HepG2 (cell line): Measurements from ENCODE around the gene HMGN1. TPM values are rescaled to one million over a fixed set of nuclear protein-coding genes. Genes with fewer than 3 reads are reported as not detected.

ENCODE experiments used
- AGO2 ChIP-seq: fragments of 200-400 bp; formaldehyde crosslinking; optimal IDR thresholded peaks from 2 replicates; pipeline ENCODE3; 2017; ENCODE audit warnings: mild to moderate bottlenecking, low read depth, low read length, moderate library complexity
- ATM ChIP-seq: fragments of 450-650 bp; IDR thresholded peaks from 2 replicates; pipeline ENCODE4 v1.7.1; 2017; ENCODE audit warnings: mild to moderate bottlenecking, borderline replicate concordance
- DPF2 ChIP-seq: sonication (generic); formaldehyde crosslinking; IDR thresholded peaks from 2 replicates; pipeline ENCODE4 v1.4.0; 2020; ENCODE audit warnings: mild to moderate bottlenecking, low read depth, missing genetic modification reagents, borderline replicate concordance
- GABPA ChIP-seq, 2 experiments: IDR thresholded peaks; 2 replicates each; pipeline ENCODE4 v1.6.1; 2011 to 2016; ENCODE audit warnings: low read depth in 2 of 2, low read length in 1 of 2, missing biosample characterization in 1 of 2, missing genetic modification characterization in 1 of 2
- HDAC6 ChIP-seq: fragments of 200-600 bp; sonication (generic); IDR thresholded peaks from 2 replicates; pipeline ENCODE4 v1.7.0; 2017; ENCODE audit warnings: mild to moderate bottlenecking, antibody characterized with exemption, low read length, low read depth
- HNRNPLL ChIP-seq: fragments of 200-400 bp; formaldehyde crosslinking; IDR thresholded peaks from 2 replicates; pipeline ENCODE4 v1.6.1; 2017; ENCODE audit warnings: mild to moderate bottlenecking, low read depth, low read length; ENCODE audit not compliant: poor library complexity, severe bottlenecking
- HOXA5 ChIP-seq: sonication (generic); formaldehyde crosslinking; IDR thresholded peaks from 2 replicates; pipeline ENCODE4 v1.4.0; 2020; ENCODE audit warnings: missing genetic modification reagents
- MXD4 ChIP-seq: IDR thresholded peaks from 2 replicates; pipeline ENCODE4 v1.6.1; 2016; ENCODE audit warnings: mild to moderate bottlenecking, missing biosample characterization, missing genetic modification reagents
- NFRKB ChIP-seq: fragments of 450-650 bp; IDR thresholded peaks from 2 replicates; pipeline ENCODE4 v1.6.1; 2017
- POLR2G ChIP-seq: fragments of 200-400 bp; formaldehyde crosslinking; IDR thresholded peaks from 2 replicates; pipeline ENCODE4 v1.6.1; 2018; ENCODE audit warnings: mild to moderate bottlenecking, low read depth, low read length, moderate library complexity
- RAD51 ChIP-seq: fragments of 450-650 bp; IDR thresholded peaks from 2 replicates; pipeline ENCODE4 v1.6.1; 2016; ENCODE audit warnings: borderline replicate concordance
- RFXAP ChIP-seq: sonication (generic); formaldehyde crosslinking; IDR thresholded peaks from 2 replicates; pipeline ENCODE4 v1.4.0; 2020; ENCODE audit warnings: missing genetic modification reagents, borderline replicate concordance
- SETDB1 ChIP-seq: sonication (generic); formaldehyde crosslinking; IDR thresholded peaks from 2 replicates; pipeline ENCODE4 v1.5.1; 2020; ENCODE audit warnings: missing genetic modification reagents, mild to moderate bottlenecking, borderline replicate concordance
- ZFAT ChIP-seq: sonication (generic); formaldehyde crosslinking; conservative IDR thresholded peaks from 2 replicates; pipeline ENCODE4 v1.8.1; 2023; ENCODE audit warnings: missing genetic modification reagents, inconsistent platforms
- ZNF660 ChIP-seq: sonication (generic); formaldehyde crosslinking; IDR thresholded peaks from 2 replicates; pipeline ENCODE4 v1.5.1; 2020; ENCODE audit warnings: mild to moderate bottlenecking, low read depth, missing genetic modification reagents, borderline replicate concordance
- ZNF737 ChIP-seq: sonication (generic); formaldehyde crosslinking; IDR thresholded peaks from 2 replicates; pipeline ENCODE4 v1.5.0; 2020; ENCODE audit warnings: missing genetic modification reagents, mild to moderate bottlenecking, borderline replicate concordance
- ZNF749 ChIP-seq: sonication (generic); formaldehyde crosslinking; IDR thresholded peaks from 2 replicates; pipeline ENCODE4 v1.8.0; 2022; ENCODE audit warnings: mild to moderate bottlenecking, missing genetic modification reagents, moderate library complexity, borderline replicate concordance
- polyA plus RNA-seq, 8 experiments: library from polyadenylated mRNA; depleted of rRNA in 3 of 8; stranded (reverse) in 7 of 8; unstranded in 1 of 8; fragments of >200 nt; fragmentation: Illumina TruSeq in 4 of 8; extraction: Trizol in 4 of 8; gene quantifications; 2 replicates each; pipeline versions ENCODE4 v1.2.1 to v1.2.3, GENCODE V29; 2011 to 2016; ENCODE audit warnings: low read depth in 4 of 8, missing spikeins in 1 of 8, mixed read lengths in 1 of 8; ENCODE audit not compliant: insufficient read depth in 1 of 8
- total RNA-seq, 5 experiments: library from RNA; depleted of rRNA; stranded (reverse); fragments of >200 nt; fragmentation: Illumina TruSeq; extraction: Trizol; gene quantifications; 2 replicates each; pipeline ENCODE4 v1.2.3, GENCODE V29; 2016; ENCODE audit warnings: low read depth in 1 of 5
- TF ChIP-seq, protein P1 (sequence below): sonication (generic); formaldehyde crosslinking; IDR thresholded peaks from 2 replicates; pipeline ENCODE4 v1.4.0; 2020; ENCODE audit warnings: mild to moderate bottlenecking, missing genetic modification reagents, borderline replicate concordance
- TF ChIP-seq, protein P2 (sequence below): sonication (generic); formaldehyde crosslinking; IDR thresholded peaks from 2 replicates; pipeline ENCODE4 v1.4.0; 2020; ENCODE audit warnings: low read depth, mild to moderate bottlenecking, missing genetic modification reagents
- TF ChIP-seq, protein P3 (sequence below): sonication (generic); formaldehyde crosslinking; IDR thresholded peaks from 2 replicates; pipeline ENCODE4; 2020; ENCODE audit warnings: missing genetic modification reagents, mild to moderate bottlenecking, borderline replicate concordance

Gene HMGN1
- total and polyA plus RNA-seq, 2 of the 13 experiments (the other 11 are each of a cell fraction or from before 2014, with no cell fraction given), result 104 to 286 TPM

DNA sequence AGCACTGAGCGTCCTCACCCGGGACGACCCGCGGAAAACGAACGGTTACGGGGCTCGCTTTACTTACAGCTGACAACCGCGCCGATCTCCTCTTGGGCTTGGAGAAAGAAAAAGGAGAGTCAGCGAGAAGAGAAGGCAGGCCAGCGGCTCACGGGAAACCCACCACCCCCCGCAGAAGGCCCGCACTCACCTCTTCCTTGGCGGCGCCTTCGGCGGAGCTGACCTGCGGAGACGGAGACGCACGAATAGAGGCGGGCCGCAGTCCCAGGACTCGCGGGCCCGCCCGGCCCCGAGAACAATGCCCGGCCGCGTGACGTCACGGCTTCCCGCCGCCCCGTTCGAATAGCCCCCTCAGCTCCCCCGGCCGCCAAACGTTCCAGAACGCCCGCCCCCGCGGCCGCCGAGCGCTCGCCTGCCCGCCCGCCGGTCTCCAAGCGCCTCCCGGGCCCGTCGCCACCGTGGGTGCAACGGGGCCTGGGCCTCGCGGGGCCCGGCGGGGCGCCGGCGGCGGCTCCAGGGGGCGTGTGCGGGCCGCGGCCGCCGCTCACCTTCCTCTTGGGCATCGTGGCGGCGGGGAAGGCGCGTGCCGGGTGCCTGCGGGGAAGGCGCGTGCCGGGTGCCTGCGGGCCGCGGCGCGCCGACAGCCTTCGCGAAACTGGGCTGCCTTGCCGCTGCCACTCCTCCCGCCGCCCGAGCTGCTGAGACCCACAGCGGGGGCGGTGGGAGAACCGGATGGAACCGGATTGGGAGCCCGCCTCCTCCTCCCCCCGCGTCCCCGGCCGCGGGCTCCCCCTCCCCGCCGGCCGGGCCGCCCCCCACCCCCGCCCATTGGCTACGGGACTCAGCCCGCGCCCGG is at the start of gene HMGN1 (continued):
- TF ChIP-seq GABPA (IDR thresholded peaks at IDR 0.05; ENCODE audit: low read depth, low read length) (0 out of 2 replicates have a peak, but pooled peaks have one; percentile 26), GABPA (CRISPR knock-in tag; IDR thresholded peaks at IDR 0.05; ENCODE audit: low read depth) (no peak), ZNF660 (CRISPR knock-in tag) (no peak), ZNF737 (CRISPR knock-in tag) (no peak), SETDB1 (CRISPR knock-in tag) (no peak), RFXAP (CRISPR knock-in tag) (0 out of 2 replicates have a peak, but pooled peaks have one; percentile 25), ATM (no peak), RAD51 (no peak), HOXA5 (no peak), NFRKB (no peak), ZFAT (CRISPR knock-in tag) (no peak), ZNF749 (CRISPR knock-in tag) (no peak), MXD4 (CRISPR knock-in tag) (no peak), POLR2G (0 out of 2 replicates have a peak, but pooled peaks have one; percentile 47), AGO2 (peak; percentile 41), HNRNPLL (peak; percentile 63), HDAC6 (no peak), DPF2 (CRISPR knock-in tag) (no peak)
- TF ChIP-seq, protein P1, sequence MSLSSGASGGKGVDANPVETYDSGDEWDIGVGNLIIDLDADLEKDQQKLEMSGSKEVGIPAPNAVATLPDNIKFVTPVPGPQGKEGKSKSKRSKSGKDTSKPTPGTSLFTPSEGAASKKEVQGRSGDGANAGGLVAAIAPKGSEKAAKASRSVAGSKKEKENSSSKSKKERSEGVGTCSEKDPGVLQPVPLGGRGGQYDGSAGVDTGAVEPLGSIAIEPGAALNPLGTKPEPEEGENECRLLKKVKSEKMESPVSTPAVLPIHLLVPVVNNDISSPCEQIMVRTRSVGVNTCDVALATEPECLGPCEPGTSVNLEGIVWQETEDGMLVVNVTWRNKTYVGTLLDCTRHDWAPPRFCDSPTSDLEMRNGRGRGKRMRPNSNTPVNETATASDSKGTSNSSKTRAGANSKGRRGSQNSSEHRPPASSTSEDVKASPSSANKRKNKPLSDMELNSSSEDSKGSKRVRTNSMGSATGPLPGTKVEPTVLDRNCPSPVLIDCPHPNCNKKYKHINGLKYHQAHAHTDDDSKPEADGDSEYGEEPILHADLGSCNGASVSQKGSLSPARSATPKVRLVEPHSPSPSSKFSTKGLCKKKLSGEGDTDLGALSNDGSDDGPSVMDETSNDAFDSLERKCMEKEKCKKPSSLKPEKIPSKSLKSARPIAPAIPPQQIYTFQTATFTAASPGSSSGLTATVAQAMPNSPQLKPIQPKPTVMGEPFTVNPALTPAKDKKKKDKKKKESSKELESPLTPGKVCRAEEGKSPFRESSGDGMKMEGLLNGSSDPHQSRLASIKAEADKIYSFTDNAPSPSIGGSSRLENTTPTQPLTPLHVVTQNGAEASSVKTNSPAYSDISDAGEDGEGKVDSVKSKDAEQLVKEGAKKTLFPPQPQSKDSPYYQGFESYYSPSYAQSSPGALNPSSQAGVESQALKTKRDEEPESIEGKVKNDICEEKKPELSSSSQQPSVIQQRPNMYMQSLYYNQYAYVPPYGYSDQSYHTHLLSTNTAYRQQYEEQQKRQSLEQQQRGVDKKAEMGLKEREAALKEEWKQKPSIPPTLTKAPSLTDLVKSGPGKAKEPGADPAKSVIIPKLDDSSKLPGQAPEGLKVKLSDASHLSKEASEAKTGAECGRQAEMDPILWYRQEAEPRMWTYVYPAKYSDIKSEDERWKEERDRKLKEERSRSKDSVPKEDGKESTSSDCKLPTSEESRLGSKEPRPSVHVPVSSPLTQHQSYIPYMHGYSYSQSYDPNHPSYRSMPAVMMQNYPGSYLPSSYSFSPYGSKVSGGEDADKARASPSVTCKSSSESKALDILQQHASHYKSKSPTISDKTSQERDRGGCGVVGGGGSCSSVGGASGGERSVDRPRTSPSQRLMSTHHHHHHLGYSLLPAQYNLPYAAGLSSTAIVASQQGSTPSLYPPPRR (CRISPR knock-in tag), result no peak
- TF ChIP-seq, protein P2, sequence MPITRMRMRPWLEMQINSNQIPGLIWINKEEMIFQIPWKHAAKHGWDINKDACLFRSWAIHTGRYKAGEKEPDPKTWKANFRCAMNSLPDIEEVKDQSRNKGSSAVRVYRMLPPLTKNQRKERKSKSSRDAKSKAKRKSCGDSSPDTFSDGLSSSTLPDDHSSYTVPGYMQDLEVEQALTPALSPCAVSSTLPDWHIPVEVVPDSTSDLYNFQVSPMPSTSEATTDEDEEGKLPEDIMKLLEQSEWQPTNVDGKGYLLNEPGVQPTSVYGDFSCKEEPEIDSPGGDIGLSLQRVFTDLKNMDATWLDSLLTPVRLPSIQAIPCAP (CRISPR knock-in tag), result no peak
- TF ChIP-seq, protein P3, sequence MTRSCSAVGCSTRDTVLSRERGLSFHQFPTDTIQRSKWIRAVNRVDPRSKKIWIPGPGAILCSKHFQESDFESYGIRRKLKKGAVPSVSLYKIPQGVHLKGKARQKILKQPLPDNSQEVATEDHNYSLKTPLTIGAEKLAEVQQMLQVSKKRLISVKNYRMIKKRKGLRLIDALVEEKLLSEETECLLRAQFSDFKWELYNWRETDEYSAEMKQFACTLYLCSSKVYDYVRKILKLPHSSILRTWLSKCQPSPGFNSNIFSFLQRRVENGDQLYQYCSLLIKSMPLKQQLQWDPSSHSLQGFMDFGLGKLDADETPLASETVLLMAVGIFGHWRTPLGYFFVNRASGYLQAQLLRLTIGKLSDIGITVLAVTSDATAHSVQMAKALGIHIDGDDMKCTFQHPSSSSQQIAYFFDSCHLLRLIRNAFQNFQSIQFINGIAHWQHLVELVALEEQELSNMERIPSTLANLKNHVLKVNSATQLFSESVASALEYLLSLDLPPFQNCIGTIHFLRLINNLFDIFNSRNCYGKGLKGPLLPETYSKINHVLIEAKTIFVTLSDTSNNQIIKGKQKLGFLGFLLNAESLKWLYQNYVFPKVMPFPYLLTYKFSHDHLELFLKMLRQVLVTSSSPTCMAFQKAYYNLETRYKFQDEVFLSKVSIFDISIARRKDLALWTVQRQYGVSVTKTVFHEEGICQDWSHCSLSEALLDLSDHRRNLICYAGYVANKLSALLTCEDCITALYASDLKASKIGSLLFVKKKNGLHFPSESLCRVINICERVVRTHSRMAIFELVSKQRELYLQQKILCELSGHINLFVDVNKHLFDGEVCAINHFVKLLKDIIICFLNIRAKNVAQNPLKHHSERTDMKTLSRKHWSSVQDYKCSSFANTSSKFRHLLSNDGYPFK (CRISPR knock-in tag), result no peak
